HepG2 (cell line): ENCODE measurements around the gene ENTHD1. TPM values are rescaled to one million over a fixed set of nuclear protein-coding genes. Genes with fewer than 3 reads are reported as not detected.

Source experiments
- ATF6 ChIP-seq: sonication (generic); formaldehyde crosslinking; conservative IDR thresholded peaks from 2 replicates; pipeline ENCODE4 v1.4.0; 2020; ENCODE audit warnings: missing genetic modification reagents
- NFIB ChIP-seq: sonication (generic); formaldehyde crosslinking; IDR thresholded peaks from 2 replicates; pipeline ENCODE4 v1.9.0; 2021; ENCODE audit warnings: missing genetic modification reagents, mild to moderate bottlenecking, borderline replicate concordance
- RBM39 ChIP-seq: fragments of 200-400 bp; formaldehyde crosslinking; IDR thresholded peaks from one replicate; pipeline ENCODE4 v1.6.1; 2018; ENCODE audit warnings: antibody characterized with exemption, mild to moderate bottlenecking, low read depth, low read length; ENCODE audit not compliant: poor library complexity, severe bottlenecking
- ZNF280D ChIP-seq: sonication (generic); formaldehyde crosslinking; IDR thresholded peaks from 2 replicates; pipeline ENCODE4 v1.5.1; 2020; ENCODE audit warnings: mild to moderate bottlenecking, missing genetic modification reagents
- ZNF646 ChIP-seq: sonication (generic); formaldehyde crosslinking; IDR thresholded peaks from 2 replicates; pipeline ENCODE4 v1.9.0; 2021; ENCODE audit warnings: mild to moderate bottlenecking, missing genetic modification reagents
- ZNF800 ChIP-seq: sonication (generic); formaldehyde crosslinking; IDR thresholded peaks from 2 replicates; pipeline ENCODE4 v1.4.0; 2020; ENCODE audit warnings: missing genetic modification reagents
- ZSCAN25 ChIP-seq: sonication (generic); formaldehyde crosslinking; IDR thresholded peaks from 2 replicates; pipeline ENCODE4 v1.8.0; 2022; ENCODE audit warnings: mild to moderate bottlenecking, missing genetic modification reagents
- polyA plus RNA-seq, 8 experiments: library from polyadenylated mRNA; depleted of rRNA in 3 of 8; stranded (reverse) in 7 of 8; unstranded in 1 of 8; fragments of >200 nt; fragmentation: Illumina TruSeq in 4 of 8; extraction: Trizol in 4 of 8; gene quantifications; 2 replicates each; pipeline versions ENCODE4 v1.2.1 to v1.2.3, GENCODE V29; 2011 to 2016; ENCODE audit warnings: low read depth in 4 of 8, missing spikeins in 1 of 8, mixed read lengths in 1 of 8; ENCODE audit not compliant: insufficient read depth in 1 of 8
- total RNA-seq, 5 experiments: library from RNA; depleted of rRNA; stranded (reverse); fragments of >200 nt; fragmentation: Illumina TruSeq; extraction: Trizol; gene quantifications; 2 replicates each; pipeline ENCODE4 v1.2.3, GENCODE V29; 2016; ENCODE audit warnings: low read depth in 1 of 5
- TF ChIP-seq, protein P1 (sequence below): sonication (generic); formaldehyde crosslinking; IDR thresholded peaks from 2 replicates; pipeline ENCODE4 v1.4.0; 2020; ENCODE audit warnings: missing genetic modification reagents

ENTHD1 gene
- total and polyA plus RNA-seq, 2 of the 13 experiments (the other 11 are each of a cell fraction or from before 2014, with no cell fraction given): not detected

DNA sequence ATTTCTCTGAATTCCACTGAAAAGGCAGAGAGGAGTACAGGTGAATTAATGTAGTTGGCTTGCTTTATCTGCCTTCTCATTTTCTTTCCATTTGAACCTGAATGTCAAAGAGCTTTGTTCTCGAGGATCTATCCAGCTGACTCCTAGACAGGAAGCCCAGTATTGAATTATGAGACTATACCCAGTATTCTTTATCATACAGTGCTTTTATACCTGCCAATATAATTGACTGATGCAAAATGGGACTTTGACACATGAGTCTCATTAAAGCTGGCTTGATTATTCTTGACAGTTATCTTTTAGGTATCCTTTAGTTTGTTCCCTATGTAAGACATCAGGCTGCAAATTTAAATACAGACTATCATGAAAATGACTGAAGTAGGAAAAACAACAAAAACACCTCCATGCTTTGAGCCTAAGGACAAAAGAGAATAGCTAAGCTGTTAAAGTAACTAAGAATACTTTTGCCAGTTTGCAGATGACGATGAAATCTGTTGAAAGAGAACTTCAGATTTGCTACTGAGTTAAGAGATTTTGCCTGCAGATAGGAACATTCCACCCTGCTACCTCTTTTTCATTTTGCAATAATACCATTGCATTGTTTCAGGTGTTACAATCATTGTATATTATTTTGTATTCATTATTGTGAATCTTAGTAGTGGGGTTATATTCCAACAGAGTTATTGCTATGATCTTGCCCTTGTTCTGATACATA, 117.1 kb downstream of the ENTHD1 start (continued):
- TF ChIP-seq ZNF280D (CRISPR knock-in tag): no peak
- no peak for TF ChIP-seq ZNF800 (CRISPR knock-in tag)
- TF ChIP-seq, protein P1, sequence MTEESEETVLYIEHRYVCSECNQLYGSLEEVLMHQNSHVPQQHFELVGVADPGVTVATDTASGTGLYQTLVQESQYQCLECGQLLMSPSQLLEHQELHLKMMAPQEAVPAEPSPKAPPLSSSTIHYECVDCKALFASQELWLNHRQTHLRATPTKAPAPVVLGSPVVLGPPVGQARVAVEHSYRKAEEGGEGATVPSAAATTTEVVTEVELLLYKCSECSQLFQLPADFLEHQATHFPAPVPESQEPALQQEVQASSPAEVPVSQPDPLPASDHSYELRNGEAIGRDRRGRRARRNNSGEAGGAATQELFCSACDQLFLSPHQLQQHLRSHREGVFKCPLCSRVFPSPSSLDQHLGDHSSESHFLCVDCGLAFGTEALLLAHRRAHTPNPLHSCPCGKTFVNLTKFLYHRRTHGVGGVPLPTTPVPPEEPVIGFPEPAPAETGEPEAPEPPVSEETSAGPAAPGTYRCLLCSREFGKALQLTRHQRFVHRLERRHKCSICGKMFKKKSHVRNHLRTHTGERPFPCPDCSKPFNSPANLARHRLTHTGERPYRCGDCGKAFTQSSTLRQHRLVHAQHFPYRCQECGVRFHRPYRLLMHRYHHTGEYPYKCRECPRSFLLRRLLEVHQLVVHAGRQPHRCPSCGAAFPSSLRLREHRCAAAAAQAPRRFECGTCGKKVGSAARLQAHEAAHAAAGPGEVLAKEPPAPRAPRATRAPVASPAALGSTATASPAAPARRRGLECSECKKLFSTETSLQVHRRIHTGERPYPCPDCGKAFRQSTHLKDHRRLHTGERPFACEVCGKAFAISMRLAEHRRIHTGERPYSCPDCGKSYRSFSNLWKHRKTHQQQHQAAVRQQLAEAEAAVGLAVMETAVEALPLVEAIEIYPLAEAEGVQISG (CRISPR knock-in tag): no peak
- no peak for TF ChIP-seq ATF6 (CRISPR knock-in tag)
- TF ChIP-seq RBM39: no peak
- no peak for TF ChIP-seq ZNF646 (CRISPR knock-in tag)
- TF ChIP-seq ZSCAN25 (CRISPR knock-in tag): no peak
- no peak for TF ChIP-seq NFIB
